ENCODE results near the gene SPRED2.

The SPRED2 gene

GRCh38 chr2:65393046-65393445 lies 39.4 kb downstream of the SPRED2 start:
- Histone ChIP-seq H3K4me3 (ENCODE audit: low read depth, low read length) (no peak overlapping the region), H3K27me3 (ENCODE audit: control insufficient read depth, insufficient read depth, low read length) (no peaks in the 10 kb centered on the region), H3K36me3 (ENCODE audit: control insufficient read depth, insufficient read depth, low read length) (no peaks in the 10 kb centered on the region), H3K9me3 (ENCODE audit: control insufficient read depth, low read length) (no peaks in the 10 kb centered on the region), H3K9ac (no peak overlapping the region), H3K4me2 (ENCODE audit: low read length) (no peak overlapping the region), H3K27ac (no peak overlapping the region), H2AFZ (no peak overlapping the region), H3K4me1 (peaks cover 8% of the 10 kb centered on the region), H3K79me2 (peaks cover 59% of the 10 kb centered on the region)
- no peak for TF ChIP-seq CTCF (IDR thresholded peaks at IDR 0.05)

- Histone ChIP-seq H2AFZ (no peak overlapping the region), H3K4me3 (ENCODE audit: low read depth, low read length) (no peak overlapping the region), H3K9ac (no peak overlapping the region), H3K4me2 (ENCODE audit: low read length) (no peak overlapping the region), H3K27ac (no peak overlapping the region), H3K27me3 (ENCODE audit: control insufficient read depth, insufficient read depth, low read length) (no peaks in the 10 kb centered on the region), H3K79me2 (peaks cover 60% of the 10 kb centered on the region), H3K36me3 (ENCODE audit: control insufficient read depth, insufficient read depth, low read length) (no peaks in the 10 kb centered on the region), H3K4me1 (peaks cover 8% of the 10 kb centered on the region), H3K9me3 (ENCODE audit: control insufficient read depth, low read length) (no peaks in the 10 kb centered on the region)
- TF ChIP-seq CTCF (IDR thresholded peaks at IDR 0.05): no peak
Observed at GRCh38 chr2:65392609-65393008, 39.8 kb downstream of the SPRED2 start.

- Histone ChIP-seq H3K27ac (no peak overlapping the region), H3K4me3 (ENCODE audit: low read depth, low read length) (no peak overlapping the region), H3K9ac (no peak overlapping the region), H3K9me3 (ENCODE audit: control insufficient read depth, low read length) (no peaks in the 10 kb centered on the region), H3K79me2 (peaks cover 45% of the 10 kb centered on the region), H2AFZ (no peak overlapping the region), H3K27me3 (ENCODE audit: control insufficient read depth, insufficient read depth, low read length) (no peaks in the 10 kb centered on the region), H3K4me1 (peaks cover 8% of the 10 kb centered on the region), H3K36me3 (ENCODE audit: control insufficient read depth, insufficient read depth, low read length) (no peaks in the 10 kb centered on the region), H3K4me2 (ENCODE audit: low read length) (no peak overlapping the region)
- no peak for TF ChIP-seq CTCF (IDR thresholded peaks at IDR 0.05)
Observed at GRCh38 chr2:65390134-65390533, 42.3 kb downstream of the SPRED2 start.

- Histone ChIP-seq H3K4me3 (ENCODE audit: low read depth, low read length) (no peak overlapping the region), H3K4me1 (peaks cover 8% of the 10 kb centered on the region), H2AFZ (no peak overlapping the region), H3K9me3 (ENCODE audit: control insufficient read depth, low read length) (no peaks in the 10 kb centered on the region), H3K4me2 (ENCODE audit: low read length) (no peak overlapping the region), H3K79me2 (peaks cover 40% of the 10 kb centered on the region), H3K9ac (no peak overlapping the region), H3K36me3 (ENCODE audit: control insufficient read depth, insufficient read depth, low read length) (no peaks in the 10 kb centered on the region), H3K27me3 (ENCODE audit: control insufficient read depth, insufficient read depth, low read length) (no peaks in the 10 kb centered on the region), H3K27ac (no peak overlapping the region)
- TF ChIP-seq CTCF (IDR thresholded peaks at IDR 0.05): no peak
Observed at GRCh38 chr2:65389476-65389875, 42.9 kb downstream of the SPRED2 start.

- H3K27ac ChIP-seq: no peak overlapping the region
Observed at GRCh38 chr2:65388596-65389390, 43.6 kb downstream of the SPRED2 start.

More at GRCh38 chr2:65388596-65389390, 43.6 kb downstream of the SPRED2 start:
- peaks cover 9% of the 10 kb centered on the region for H3K4me1 ChIP-seq
- no peak overlapping the region for H3K4me2 ChIP-seq (ENCODE audit: low read length)
- no peak overlapping the region for H2AFZ ChIP-seq
- H3K9ac ChIP-seq: no peak overlapping the region
- H3K79me2 ChIP-seq: peaks cover 34% of the 10 kb centered on the region
- TF ChIP-seq CTCF (IDR thresholded peaks at IDR 0.05): no peak
- no peak overlapping the region for H3K4me3 ChIP-seq (ENCODE audit: low read depth, low read length)
- H3K9me3 ChIP-seq (ENCODE audit: control insufficient read depth, low read length): no peaks in the 10 kb centered on the region
- H3K36me3 ChIP-seq (ENCODE audit: control insufficient read depth, insufficient read depth, low read length): no peaks in the 10 kb centered on the region
- no peaks in the 10 kb centered on the region for H3K27me3 ChIP-seq (ENCODE audit: control insufficient read depth, insufficient read depth, low read length)

Measured in parathyroid adenoma (tissue), 2 donors.